NCI-H345 (cell line): Measurements from ENCODE around the gene FAM50B.

ENCODE experiments used
- DNase-seq: peaks from one replicate; lab custom pipeline; 2025; lab: John Stamatoyannopoulos, UW

The FAM50B gene

DNA sequence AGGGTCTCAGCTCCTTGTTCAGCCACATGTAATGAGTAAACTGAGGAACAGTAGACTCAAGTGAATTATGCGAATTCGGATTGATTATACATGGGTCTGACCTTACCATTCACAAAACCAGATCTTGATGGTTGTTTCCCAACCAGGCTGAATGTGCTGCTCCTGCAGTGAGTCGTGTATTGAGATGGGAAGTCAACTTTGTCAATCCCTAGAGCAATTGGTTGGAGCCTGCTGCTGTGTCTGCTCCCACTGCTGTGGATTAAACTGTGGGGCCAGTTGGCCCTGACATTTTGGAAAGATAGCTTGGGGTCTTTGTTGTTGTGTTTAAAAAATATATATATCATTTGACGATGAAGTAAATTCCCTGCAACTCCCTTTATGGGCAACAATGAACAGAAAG lies 23.9 kb downstream of the FAM50B start:
- no peak for DNase-seq

DNA sequence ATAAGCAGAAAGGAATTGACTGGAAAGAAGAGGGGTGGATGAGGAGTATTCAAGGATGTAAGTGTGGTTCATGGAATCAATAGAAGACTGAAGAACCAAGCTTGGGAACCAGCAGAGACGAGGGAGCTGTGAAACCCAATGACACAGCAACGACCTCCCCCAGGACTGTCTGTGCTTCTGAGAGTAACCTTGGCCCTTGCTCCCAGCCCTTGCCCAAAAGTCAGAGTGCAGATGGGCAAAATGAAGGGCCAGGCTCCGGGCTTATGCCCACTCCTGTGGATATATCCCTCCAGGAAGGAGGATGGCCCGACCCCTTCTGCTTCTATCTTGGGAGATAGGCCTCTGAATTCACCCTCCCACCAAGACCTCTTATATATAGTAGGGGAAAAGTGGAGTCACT lies 24.9 kb downstream of the FAM50B start:
- DNase-seq: no peak

DNA sequence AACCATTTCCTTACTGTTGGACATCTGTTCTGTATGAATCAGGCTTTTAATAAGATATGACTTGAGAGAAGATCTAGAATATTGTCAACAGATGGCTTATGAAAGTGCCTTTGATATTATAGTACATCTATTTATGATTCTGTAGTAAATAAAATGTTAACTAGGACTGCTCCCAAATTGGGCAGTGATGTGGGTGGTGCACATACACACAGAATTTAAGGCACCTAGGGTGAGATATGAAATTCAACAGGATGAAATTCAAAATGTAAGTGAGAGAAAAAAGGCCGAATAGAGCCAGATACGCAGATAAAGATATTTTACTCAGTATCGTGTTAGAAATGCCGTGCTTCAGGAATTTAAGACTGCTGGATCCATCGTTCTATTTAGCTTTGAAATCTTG lies 26.3 kb downstream of the FAM50B start:
- DNase-seq: no peak

DNA sequence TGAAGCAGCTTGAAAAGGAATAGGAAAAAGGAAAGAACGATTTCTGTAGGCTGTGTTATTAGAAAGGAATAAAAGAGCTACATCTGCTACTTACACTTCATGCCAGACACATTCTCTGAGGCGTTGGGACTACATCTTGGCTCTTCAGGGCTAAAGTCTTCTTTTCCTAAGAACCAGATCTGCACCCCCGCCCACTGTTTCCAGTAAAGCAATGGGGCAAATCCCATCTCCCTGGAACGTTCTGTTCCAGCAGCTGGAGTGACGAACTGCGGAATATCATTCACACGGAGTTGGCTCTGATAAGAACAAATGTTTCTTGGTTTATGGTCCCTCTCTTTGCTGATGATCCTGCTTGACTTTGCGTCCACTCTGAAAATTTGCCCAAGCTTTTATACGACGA lies 26.9 kb downstream of the FAM50B start:
- DNase-seq: no peak

DNA sequence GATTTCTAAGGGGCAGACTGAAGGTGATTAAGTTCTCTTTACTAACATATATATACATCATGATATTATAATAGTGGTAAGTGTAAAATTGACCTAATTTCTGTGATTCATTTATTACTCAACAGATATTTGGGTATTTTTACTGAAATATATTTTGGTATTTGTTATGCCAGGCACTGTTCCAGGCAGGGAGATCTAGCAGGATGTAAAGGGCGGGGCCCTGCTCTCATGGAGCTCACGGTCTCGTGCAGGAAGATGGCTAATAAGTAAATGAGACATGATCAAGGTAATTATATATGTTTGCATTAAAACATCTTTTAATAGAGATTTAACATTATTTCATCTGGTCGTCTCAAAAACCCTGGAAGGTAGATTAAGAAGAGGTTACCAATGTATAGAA lies 27.7 kb downstream of the FAM50B start:
- no peak for DNase-seq

DNA sequence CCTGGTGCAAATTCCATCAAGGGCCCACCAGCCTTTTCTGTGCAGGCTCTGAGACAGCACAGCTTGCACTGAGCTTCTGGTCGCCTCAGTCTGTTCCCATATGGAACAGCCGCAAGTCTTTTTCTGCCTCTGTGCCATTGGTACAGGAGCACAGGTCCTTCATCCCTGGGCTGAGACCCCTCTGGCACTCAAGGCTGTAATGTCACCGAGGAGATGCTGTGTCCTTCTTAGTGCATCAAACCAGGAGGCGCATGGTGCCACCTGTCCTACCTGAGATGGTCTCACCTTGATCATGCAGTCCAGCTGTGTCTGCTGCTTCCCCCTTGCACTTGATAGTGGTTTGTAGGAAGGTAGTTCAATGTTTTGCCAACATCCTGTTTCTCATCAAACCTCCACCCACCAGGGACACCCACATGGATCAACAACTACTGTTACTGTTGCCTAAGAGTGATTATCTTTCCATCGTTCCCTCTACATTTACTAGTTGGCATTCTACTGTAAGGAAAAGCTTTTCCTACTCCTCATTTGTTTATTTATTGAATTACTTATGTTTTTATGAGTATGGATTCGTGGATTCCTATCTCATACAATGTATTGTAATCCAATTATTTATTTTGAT lies 29.0 kb downstream of the FAM50B start:
- no peak for DNase-seq

DNA sequence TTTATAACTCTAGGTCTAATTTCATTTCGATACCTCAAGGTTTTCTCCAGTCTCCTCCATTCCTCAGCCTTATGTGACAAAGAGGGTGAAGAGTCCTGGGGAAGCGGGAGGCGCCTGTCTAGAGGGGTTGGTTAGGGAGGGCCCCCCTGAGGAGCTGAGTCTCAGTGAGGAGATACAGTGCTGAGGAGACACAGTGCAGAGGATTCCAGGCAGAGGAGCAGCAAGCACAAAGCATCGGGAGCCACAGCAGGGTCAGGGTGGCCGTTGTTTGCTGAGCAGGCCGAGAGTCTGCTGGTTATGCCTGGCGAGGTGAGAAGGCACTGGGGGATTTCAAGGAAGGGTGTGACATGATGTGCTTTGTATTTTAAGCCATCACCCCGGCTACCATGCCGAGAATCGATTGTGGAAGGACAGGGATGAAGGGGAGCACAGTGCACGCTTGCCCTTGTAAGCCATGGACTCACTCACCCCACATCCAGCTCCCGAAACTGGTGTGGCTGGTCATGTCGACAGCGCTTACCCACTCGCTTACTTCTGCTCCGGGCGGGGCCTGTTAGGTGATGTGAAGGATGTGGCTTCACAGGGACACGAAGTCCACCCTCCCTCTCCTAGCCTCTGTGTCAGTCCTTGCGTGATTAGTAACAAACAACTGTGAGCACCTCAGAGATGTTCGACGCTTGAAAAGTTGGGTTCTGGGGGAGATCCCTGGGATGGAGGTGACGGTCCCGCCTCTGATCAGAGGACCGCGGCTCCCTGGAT lies 30.2 kb downstream of the FAM50B start:
- no peak for DNase-seq

DNA sequence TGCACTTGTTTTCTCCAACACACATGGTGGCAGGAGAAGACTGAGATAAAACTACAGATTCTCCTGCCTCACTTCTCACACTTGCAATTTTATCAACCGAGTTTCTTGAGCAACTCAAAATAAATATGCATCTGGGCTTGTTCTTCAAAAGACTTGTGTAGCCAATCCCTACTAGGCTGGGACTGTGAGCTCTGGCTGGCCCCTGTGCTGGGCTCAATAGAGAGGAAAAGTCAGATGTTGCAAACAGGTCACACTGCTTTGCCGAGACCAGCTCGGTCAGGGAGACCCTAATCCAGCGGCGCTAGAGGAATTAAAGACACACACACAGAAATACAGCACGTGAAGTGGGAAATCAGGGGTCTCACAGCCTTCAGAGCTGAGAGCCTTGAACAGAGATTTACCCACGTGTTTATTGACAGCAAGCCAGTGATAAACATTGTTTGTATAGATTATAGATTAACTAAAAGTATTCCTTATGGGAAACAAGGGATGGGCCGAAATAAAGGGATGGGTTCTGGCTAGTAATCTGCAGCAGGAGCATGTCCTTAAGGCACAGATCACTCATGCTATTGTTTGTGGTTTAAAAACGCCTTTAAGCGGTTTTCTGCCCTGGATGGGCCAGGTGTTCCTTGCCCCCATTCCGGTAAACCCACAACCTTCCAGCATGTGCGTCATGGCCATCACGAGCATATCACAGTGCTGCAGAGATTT lies 32.7 kb downstream of the FAM50B start:
- DNase-seq: no peak

DNA sequence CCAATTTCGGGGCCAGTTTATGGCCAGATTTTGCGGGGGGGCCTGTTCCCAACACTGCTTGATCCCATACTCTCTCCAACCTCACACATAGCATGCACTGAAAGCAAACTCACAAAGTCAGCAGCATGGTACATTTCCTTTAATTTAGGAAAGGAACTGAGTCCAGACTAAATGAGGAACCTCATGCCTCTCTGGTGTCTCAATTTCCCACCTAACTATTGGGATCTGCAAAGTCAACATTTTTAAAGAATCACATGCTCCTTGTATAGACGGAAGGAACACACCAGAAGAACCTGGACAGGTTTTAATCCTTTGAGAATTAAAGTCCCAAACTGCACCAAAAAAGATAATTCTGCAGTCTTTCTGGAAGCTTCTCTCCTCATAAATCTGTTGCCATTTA lies 33.3 kb downstream of the FAM50B start:
- DNase-seq: no peak

DNA sequence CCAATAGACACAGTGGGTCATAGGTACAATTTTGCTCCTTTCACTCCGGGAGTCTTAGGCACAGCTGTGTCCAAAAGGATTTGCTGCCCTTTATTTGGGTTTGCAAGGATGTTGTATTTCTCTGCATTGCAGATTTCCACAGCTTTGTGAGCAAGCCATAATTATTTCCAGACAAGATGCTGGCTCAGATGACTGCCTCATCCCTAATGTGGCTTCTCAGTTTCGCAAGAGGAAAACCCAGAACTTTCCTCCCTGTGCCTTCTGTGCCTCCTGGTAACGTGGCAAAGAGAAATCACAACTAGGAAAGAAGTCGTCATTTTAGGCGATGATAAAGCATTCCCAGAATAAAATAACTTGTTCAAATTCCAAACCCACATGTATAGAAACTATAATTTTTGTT lies 33.7 kb downstream of the FAM50B start:
- no peak for DNase-seq

DNA sequence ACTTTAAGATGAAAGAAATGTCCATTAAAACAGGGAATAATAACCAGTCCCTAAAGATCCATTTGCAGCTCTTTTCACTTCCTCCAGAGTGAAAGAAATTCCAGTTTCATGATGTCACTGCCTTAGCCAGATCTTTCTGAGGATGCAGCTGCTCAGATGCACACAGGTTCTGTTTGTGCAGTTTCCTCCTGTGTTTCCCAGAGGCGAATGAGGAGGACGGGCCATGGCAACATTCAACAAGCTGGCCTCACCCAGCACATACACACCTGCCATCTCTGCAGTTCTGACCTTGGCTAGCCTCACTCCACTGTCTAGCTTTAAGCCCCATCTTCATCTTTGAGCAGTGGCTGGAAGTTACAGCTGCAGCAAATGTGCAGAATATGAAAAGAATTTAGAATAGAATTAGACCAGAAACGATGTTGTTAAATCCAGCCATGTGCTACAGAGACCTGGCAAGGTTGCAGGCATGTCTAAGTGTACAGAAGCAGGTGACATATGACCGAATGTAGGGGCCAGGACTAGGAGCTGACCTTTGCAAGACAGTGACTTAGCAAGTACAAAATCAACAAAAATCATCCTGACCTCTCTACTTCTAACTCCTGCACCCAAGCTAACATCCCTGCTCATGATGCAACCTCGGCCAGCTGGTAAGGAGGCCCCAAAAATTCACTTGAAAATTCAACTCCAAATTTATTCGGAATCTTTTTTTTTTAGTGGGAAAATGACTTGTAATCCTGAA lies 35.0 kb downstream of the FAM50B start:
- no peak for DNase-seq

DNA sequence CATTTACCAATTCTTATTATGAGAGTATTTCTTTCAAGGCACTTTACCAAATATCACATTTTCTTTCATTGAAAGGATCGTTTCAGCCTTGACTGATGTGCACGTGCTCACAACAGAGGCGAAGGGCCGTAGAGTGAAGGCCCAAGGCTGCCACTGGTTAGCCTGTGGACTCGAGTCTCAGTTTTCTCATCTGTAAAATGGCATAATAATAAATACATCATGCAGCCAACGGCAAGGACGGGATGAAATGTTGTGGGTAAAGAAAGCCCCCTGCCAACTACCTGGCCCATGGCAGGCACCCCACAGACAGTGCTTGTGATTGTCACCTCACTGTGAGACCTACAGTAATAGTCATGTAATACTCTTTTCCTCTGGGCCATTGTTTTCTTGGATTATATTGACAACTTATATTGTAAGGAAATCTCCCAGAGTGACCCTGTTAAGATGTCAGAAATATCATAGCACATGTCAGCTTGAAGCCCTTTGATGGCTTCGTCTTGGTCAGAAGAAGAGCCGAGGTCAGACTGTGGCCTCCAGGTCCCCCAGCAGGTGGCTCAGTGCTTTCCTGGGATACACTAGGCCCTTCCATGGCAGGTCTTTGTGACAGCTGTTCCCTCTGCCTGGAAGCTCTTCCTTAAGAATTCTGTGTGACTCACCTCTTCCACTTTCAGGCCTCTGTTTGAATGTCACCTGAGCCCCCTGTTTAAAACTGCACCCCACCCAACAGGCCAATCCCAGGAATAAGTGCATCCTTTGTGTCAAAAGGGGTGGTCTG lies 36.3 kb downstream of the FAM50B start:
- DNase-seq: no peak

DNA sequence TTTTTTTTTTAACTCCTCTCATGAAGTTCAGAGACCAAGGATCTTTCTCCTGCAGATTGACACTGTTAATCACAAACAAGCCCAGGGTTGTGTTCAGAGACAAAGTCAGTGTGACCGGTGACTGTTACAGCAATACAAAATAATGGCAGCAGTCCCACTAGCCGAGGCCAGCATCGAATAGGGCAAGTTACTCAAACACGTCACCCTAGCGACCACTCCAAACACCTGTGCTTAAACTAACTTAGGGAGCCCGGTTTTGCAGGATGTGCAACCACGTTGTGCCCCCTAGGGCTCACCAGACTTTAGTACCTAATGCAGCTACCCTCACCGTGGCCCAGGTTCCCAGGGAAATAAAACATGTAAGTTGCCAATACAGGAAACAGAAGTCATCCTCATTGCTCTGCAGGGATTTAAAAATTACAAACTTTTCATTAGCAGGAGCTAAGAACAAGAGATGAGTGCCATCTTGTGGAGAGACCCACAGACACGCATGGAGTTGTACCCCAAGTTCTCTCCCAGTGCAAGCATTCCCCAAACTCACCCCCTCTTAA lies 38.1 kb downstream of the FAM50B start:
- no peak for DNase-seq

DNA sequence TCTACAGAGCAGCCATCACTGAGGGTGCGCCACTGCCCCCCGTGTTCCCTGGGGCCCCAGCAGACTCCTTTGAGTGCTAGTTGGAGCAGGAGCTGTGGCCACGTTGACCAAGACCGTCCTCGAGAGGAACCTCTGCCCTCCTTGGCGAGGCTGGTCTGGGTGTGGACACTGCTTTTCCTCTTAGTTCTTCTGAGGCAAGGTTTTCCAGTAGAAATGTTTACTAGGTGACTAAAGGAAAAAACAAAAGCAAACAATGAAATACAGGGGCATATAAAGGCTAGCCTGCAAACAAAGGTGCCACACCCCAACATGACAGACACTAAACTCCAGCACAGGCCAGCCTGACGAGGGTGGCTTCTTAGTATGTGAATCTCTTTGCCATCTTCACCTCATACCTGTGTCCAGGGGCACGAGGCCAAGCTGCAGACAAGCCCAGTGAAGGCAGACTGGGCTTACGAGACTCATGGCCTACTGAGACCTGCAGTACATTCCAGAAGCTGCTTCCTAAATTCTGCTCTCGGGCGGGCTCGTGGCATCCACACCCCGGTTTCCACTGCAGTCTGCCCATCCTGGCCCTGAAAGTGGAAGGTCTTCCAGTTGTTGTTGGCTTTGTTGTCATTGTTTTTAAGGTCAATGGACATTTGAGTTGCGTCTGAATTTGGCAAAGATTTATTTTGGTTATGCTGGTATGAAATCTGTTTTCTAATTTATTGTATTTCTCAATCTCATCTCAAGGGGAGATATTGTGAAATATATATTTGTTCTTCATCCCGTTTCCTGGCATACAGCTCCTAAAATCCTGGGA lies 39.2 kb downstream of the FAM50B start:
- DNase-seq: no peak

DNA sequence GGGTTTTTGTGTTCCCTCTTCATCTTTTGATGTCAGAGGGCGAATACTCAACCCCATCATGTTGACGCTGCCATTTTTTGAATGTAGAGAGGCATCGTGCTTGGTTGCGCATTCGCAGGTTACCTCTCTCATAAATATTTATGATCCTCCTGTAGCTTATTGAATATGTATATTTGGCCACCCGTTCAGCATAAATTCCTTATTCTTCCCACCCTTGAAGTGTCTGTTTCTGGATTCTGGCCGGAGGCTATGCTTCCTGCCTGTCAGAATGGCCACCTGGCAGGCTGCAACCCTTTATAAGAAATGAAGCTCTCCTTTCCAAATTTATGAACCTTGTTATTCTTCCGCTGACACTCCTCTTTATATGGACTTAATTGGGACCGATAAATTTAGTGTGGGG lies 40.9 kb downstream of the FAM50B start:
- no peak for DNase-seq

DNA sequence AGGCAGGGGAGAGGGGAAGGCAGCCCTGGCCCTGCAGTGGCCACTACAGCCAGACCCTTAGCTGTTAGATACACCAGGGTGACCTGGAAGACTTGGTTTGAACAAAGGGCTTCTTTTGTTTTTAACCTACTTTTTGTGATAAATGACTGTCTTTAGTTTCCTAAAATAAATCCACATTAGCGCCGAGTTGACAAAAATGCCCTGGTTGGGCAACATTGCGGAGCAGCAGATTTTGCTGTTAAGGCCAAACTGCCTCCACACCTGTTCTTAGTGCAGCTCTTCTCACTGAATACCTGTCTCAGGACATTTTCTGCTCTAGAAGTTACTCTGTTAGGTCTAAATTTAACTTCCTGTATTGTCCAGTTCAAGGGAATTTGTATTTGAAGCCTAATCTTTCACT lies 42.7 kb downstream of the FAM50B start:
- DNase-seq: no peak

DNA sequence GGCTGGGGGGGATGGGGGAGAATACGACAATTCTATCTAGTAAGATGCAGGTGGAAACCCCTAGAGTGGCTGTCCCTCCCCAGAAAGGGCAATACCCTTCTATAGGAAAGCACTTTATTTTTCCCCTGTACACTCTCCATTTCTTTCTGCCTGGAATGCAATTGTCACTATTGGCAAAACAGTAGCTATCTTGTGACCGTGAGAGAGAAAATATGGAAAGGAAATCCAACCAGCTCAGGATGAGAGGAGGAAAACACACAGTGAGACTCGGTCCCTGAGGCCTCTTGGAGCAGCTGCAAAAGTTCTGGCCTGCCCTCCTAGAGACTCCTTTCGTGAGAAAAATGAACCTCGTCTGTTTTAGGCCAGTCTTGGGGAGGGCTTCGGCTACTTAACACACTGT lies 43.4 kb downstream of the FAM50B start:
- no peak for DNase-seq

DNA sequence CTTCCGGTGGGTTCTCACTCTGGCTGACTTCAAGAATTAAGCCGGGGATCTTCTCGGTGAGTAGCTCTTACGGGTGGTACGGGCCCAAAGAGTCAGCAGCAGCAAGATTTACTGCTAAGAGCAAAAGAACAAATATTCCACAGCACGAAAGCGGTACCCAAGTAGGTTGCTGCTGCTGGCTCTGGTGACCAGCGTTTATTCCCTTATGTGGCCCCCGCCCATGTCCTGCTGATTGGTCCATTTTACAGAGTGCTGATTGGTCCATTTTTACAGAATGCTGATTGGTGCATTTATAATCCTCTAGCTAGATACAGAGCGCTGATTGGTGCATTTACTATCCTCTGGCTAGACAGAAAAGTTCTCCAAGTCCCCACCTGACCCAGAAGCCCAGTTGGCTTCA lies 44.3 kb downstream of the FAM50B start:
- DNase-seq: no peak

DNA sequence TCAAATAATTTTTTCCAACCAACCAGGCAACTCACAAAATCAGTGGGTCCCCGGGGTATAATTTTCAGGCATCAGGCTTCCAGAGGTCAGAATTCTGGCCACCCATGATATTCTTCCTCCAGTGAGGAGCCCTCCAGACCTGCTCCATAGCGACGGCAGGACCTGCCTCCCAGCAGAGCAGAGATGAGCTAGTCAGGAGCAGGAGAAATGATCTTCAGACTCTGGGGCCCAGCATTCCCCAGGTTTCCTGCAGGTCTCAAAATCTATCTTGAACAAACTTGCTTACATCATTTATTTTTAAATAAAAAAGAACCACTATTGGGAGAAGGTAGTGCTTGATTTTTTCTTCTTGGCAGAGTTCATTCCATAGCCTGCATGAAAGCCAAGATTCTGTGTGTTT lies 44.7 kb downstream of the FAM50B start:
- DNase-seq: no peak

DNA sequence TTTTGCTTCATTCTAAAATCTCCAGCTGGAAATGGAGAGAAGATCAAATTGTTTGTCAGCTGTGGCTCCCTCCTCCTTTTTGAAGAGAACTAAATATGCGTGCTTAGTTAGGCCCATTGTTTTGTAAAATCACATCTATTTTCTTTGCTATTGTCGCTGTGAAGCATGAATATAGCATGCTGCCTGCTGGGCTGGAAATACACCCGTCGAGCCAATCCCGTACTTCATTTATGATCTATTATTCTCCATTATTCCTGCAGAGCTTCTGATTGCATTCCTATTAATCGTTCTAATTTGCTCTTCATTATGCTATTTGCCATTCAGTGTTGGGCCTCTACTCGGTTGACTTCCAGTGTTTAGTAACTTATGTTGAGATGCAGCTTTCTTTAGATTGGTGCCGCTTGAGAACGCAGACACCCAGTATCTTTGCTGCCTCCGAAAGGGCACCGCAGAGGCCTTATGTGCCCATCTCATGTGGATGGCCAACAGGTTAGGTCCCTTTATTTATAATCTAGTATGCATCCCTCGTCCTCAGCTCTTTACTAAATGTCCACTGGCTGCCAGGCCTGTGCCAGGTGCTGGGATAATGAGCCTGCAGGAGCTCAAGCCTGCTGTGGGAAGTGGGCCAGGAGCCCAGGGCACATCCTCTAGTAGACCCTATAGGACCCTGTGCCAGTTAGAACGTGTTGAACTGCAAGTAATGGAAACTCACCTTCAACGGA lies 45.6 kb downstream of the FAM50B start:
- DNase-seq: no peak
